ENCODE measurements around the gene CLPX. TPM values are rescaled to one million over a fixed set of nuclear protein-coding genes. Genes with fewer than 3 reads are reported as not detected.

CLPX gene
- total RNA-seq, 1 donor from 2014 or later, result 52.1 TPM

GRCh38 chr15:65134538-65134937 is 50.6 kb downstream of the CLPX start:
- Mint-ChIP-seq H3K36me3 (ENCODE audit: insufficient read depth) (peaks cover 12% of the 10 kb centered on the region), H3K9me3 (ENCODE audit: low read depth) (peaks cover 14% of the 10 kb centered on the region), H3K4me3 (ENCODE audit: low read depth) (peak overlapping the region; percentile 87), H3K4me1 (ENCODE audit: low read depth) (peaks cover 12% of the 10 kb centered on the region), H3K27me3 (no peaks in the 10 kb centered on the region), H3K27ac (no peak overlapping the region)
- TF ChIP-seq CTCF (IDR thresholded peaks at IDR 0.05; ENCODE audit: unreplicated experiment), result no peak
- no peak for DNase-seq (ENCODE audit: low spot score, unreplicated experiment)

DNA sequence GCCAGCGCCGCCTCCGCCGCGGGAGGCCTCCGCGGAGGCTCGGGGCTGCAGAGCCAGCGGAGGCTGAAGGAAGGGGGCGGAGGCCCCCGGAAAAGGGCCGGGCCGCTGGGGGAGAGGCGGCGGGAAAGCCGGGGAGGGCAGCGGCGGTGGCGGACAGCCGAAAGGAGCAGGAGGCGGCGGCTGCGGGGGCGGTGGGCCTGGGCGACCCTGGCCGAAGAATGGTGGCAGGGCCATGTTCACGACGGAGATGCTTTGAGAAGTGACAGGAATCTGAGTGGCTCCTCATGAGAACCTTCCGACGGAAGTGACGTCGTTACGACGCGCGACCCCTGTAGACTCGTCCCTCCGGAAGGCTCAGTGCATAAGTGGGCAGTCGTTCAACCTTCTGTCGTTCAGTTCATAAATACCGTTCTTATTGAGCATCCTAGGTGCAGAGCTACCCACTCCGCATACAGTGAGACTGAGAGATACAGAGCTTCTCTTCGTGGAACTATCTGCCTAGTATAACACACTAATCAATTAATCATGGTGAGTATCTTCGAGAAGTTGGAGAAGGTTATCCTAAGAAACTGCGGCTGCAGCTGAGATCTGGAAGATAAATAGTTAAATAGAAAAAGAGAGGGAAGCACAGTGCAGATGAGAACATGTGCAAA is 51.5 kb downstream of the CLPX start, which contains the start of gene PDCD7:
PDCD7 (minus strand) TSS at position 261 of the 653 bp plus-strand sequence; CDS start at position 234, 27 bp downstream.
- Mint-ChIP-seq H3K9me3 (ENCODE audit: low read depth) (peaks cover 12% of the 10 kb centered on the region), H3K27me3 (no peaks in the 10 kb centered on the region), H3K4me1 (ENCODE audit: low read depth) (peaks cover 12% of the 10 kb centered on the region), H3K4me3 (ENCODE audit: low read depth) (peak within 1 kb of the TSS; percentile 87), H3K27ac (peak within 1 kb of the TSS; percentile 94), H3K36me3 (ENCODE audit: insufficient read depth) (peaks cover 12% of the 10 kb centered on the region)
- peak; percentile 45 for DNase-seq (ENCODE audit: low spot score, unreplicated experiment)
- no peak for TF ChIP-seq CTCF (IDR thresholded peaks at IDR 0.05; ENCODE audit: unreplicated experiment)

GRCh38 chr15:65132878-65133547 is 52.1 kb downstream of the CLPX start:
- peaks cover 14% of the 10 kb centered on the region for H3K36me3 Mint-ChIP-seq (ENCODE audit: insufficient read depth)
- peak overlapping the region; percentile 88 for H3K27ac Mint-ChIP-seq
- peak; percentile 56 for DNase-seq (ENCODE audit: low spot score, unreplicated experiment)
- H3K27me3 Mint-ChIP-seq, result no peaks in the 10 kb centered on the region
- H3K4me1 Mint-ChIP-seq (ENCODE audit: low read depth), result peaks cover 12% of the 10 kb centered on the region
- TF ChIP-seq CTCF (IDR thresholded peaks at IDR 0.05; ENCODE audit: unreplicated experiment), result peak; percentile 18
- peaks cover 11% of the 10 kb centered on the region for H3K9me3 Mint-ChIP-seq (ENCODE audit: low read depth)
- peak overlapping the region; percentile 82 for H3K4me3 Mint-ChIP-seq (ENCODE audit: low read depth)

DNA sequence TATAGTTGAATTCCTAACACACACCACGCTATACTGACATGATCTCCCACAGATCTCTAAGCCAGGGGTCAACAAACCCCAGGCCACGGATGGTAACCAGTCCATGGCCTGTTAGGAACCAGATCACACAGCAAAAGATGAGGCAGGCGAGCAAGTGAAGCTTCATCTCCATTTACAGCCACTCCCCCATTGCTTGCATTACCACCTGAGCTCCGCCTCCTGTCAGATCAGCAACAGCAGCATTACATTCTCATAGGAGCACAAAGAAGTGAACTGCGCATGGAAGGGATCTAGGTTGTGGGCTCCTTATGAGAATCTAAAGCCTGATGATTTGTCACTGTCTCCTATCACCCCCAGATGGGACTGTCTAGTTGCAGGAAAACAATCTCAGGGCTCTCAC is 54.2 kb downstream of the CLPX start:
- Mint-ChIP-seq H3K36me3 (ENCODE audit: insufficient read depth) (peaks cover 13% of the 10 kb centered on the region), H3K27me3 (no peaks in the 10 kb centered on the region), H3K4me3 (ENCODE audit: low read depth) (no peak overlapping the region), H3K4me1 (ENCODE audit: low read depth) (peaks cover 12% of the 10 kb centered on the region), H3K27ac (no peak overlapping the region), H3K9me3 (ENCODE audit: low read depth) (no peaks in the 10 kb centered on the region)
- DNase-seq (ENCODE audit: low spot score, unreplicated experiment), result no peak
- TF ChIP-seq CTCF (IDR thresholded peaks at IDR 0.05; ENCODE audit: unreplicated experiment), result no peak

DNA sequence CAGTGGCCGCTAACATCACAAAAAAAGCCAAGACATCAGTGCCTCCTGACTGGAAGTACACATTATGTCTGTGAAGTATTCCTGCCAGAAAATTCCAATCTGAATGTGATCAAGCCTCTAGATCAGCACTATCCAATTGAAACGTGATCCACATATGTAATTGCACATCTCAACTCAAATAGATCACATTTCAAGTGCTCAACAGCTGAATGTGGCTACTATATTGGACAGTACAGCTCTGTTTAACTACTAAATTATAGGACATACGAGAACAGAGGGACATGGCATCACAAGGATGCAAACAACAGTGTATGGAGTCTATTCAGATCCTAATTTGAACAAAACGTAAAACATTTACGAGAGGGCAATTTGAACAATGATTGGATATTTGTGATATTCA is 69.6 kb downstream of the CLPX start:
- Mint-ChIP-seq H3K4me3 (ENCODE audit: low read depth) (no peak overlapping the region), H3K27me3 (no peaks in the 10 kb centered on the region), H3K9me3 (ENCODE audit: low read depth) (no peaks in the 10 kb centered on the region), H3K4me1 (ENCODE audit: low read depth) (no peaks in the 10 kb centered on the region), H3K36me3 (ENCODE audit: insufficient read depth) (peaks cover 26% of the 10 kb centered on the region), H3K27ac (peak overlapping the region; percentile 5)
- no peak for TF ChIP-seq CTCF (IDR thresholded peaks at IDR 0.05; ENCODE audit: unreplicated experiment)
- DNase-seq (ENCODE audit: low spot score, unreplicated experiment), result no peak

Measured in progenitor cell of endocrine pancreas (in vitro differentiated cells).